GM12864 (cell line): ENCODE results near the gene ANTXR1.
"Not testable (repeated sequence)": the region's sequence is repeated elsewhere in the genome, so short reads cannot be mapped to it uniquely, and the experiment has no call there.

ENCODE experiments used
- DNase-seq: peaks from one replicate; pipeline ENCODE4 v3.0.0-alpha.2; 2011; ENCODE audit warnings: low read depth
- H3K4me3 ChIP-seq: 2 replicates; pipeline ENCODE4 v1.5.1; 2011; ENCODE audit warnings: mild to moderate bottlenecking, low read depth, low read length, control low read depth
- CTCF ChIP-seq: IDR thresholded peaks from 2 replicates; pipeline ENCODE4 v1.5.1; 2011; ENCODE audit warnings: low read depth, mild to moderate bottlenecking, moderate library complexity, low read length, control low read depth, inconsistent platforms; ENCODE audit errors: missing control alignments

Gene ANTXR1

GRCh38 chr2:69253112-69253511 is 240.1 kb downstream of the ANTXR1 start:
- DNase-seq: no peak
- no peak overlapping the region for H3K4me3 ChIP-seq
- no peak for TF ChIP-seq CTCF

- no peak for TF ChIP-seq CTCF
- no peak overlapping the region for H3K4me3 ChIP-seq
- DNase-seq: no peak
Observed at GRCh38 chr2:69253611-69254301, 240.8 kb downstream of the ANTXR1 start.

DNA sequence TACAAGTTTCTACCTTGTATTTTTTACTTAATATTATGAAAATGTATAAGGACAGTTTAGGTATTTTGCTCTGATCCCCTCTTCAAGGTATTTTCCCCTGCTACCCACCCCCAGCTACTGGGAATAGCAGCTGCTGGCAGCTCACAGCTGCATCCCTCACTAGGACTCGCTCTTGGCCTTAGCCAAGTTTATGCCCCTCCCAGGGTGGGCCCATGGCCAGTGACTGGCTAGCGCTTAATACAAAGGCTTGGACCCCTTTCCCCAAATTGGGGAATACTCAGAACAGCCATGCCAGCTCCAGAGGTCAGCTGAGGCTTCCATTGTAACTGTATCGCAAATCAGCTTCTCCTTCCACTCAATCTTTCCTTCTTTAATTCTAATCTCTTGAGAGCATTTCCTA is 242.8 kb downstream of the ANTXR1 start:
- no peak overlapping the region for H3K4me3 ChIP-seq
- DNase-seq: no peak
- TF ChIP-seq CTCF: no peak

GRCh38 chr2:69259994-69260591 is 247.1 kb downstream of the ANTXR1 start:
- H3K4me3 ChIP-seq, DNase-seq: not testable (repeated sequence)

DNA sequence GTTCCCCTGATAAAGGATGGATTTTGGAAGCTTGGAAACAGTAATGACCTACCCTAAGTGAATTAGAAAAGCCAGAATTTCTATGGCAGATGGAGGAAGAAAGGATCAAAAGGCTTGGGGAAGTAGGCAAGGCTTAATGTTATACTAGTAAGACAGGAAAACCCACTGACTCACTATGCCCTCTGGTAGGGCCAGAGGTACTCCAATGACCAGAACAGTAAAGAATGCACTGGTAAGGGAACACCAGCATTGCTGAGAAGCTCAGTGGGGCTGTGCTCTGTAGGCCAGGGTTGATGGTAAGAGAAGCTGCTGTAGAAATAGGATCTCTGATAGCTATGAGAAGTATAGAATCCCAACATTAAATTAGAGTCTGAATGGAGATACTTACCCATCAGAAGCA is 247.7 kb downstream of the ANTXR1 start:
- no peak for DNase-seq
- H3K4me3 ChIP-seq: no peak overlapping the region
- TF ChIP-seq CTCF: no peak

GRCh38 chr2:69269330-69269729 is 256.4 kb downstream of the ANTXR1 start:
- DNase-seq: no peak
- no peak for TF ChIP-seq CTCF
- no peak overlapping the region for H3K4me3 ChIP-seq

DNA sequence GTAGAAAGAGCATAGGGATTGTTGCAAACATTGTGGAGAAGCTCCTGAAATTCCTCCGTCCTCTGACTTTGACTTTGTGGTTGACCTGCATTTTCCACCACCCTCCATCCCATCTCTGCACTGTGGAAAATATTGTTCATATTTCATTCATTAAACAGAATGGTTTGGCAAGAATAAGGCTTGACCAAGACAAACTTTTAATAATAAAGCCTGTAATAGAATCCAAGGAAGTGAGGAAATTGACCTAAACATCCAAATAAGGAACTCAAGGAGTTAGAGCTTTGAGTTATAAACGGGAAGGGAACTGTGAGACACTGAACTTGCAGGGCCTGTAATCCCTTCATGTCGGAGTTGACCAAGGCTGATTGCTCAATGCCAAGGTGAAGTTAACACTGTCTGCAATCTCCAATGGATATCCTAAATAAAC is 258.9 kb downstream of the ANTXR1 start:
- no peak for TF ChIP-seq CTCF

More for the DNA sequence above, 258.9 kb downstream of the ANTXR1 start:
- no peak overlapping the region for H3K4me3 ChIP-seq
- DNase-seq: no peak
